Stimulated activated CD8-positive, alpha-beta memory T cell treated with anti-CD3 and anti-CD28 coated beads, Interleukin-4, amount 100 ng/mL, for 48 hours (primary cell): Measurements from ENCODE around the gene CREM.
"Not testable (repeated sequence)": the region's sequence is repeated elsewhere in the genome, so short reads cannot be mapped to it uniquely, and the experiment has no call there.

Source experiments
- DNase-seq: peaks from one replicate; pipeline ENCODE4 v3.0.0-alpha.2; 2020

CREM gene

GRCh38 chr10:35126530-35127288 is at the start of gene CREM:
Gene CREM, plus strand, starts transcription at chr10:35126846. Its CDS starts 10,990 bp downstream, at chr10:35137836.
- DNase-seq = peak; percentile 99

- no peak for DNase-seq
These were observed 47.4 kb upstream of the CREM start for GRCh38 chr10:35079265-35079664.

GRCh38 chr10:35079763-35080162 is 46.9 kb upstream of the CREM start:
- DNase-seq = no peak

GRCh38 chr10:35080261-35080660 is 46.4 kb upstream of the CREM start:
- DNase-seq = not testable (repeated sequence)

GRCh38 chr10:35083242-35083641 is 43.4 kb upstream of the CREM start:
- no peak for DNase-seq

GRCh38 chr10:35089611-35090161 is 37.0 kb upstream of the CREM start:
- no peak for DNase-seq

GRCh38 chr10:35090162-35090954 is 36.3 kb upstream of the CREM start, which contains the start of gene CUL2:
Gene CUL2, minus strand, starts transcription at chr10:35090341. Its CDS starts 19,024 bp downstream, at chr10:35071317.
- peak; percentile 95 for DNase-seq

- DNase-seq = no peak
These were observed 34.5 kb upstream of the CREM start for GRCh38 chr10:35091994-35092790.

- DNase-seq = no peak
These were observed 33.8 kb upstream of the CREM start for GRCh38 chr10:35092851-35093250.

- no peak for DNase-seq
These were observed 30.3 kb upstream of the CREM start for GRCh38 chr10:35096312-35096711.

GRCh38 chr10:35097510-35097909 is 29.1 kb upstream of the CREM start:
- DNase-seq = no peak

GRCh38 chr10:35103882-35104281 is 22.8 kb upstream of the CREM start:
- DNase-seq = no peak

- DNase-seq = no peak
These were observed 14.1 kb upstream of the CREM start for GRCh38 chr10:35112571-35112970.

- no peak for DNase-seq
These were observed 7.3 kb upstream of the CREM start for GRCh38 chr10:35119378-35119777.

- no peak for DNase-seq
These were observed 2.1 kb upstream of the CREM start for GRCh38 chr10:35124540-35124939.

- no peak for DNase-seq
These were observed 550 bp upstream of the CREM start for GRCh38 chr10:35126062-35126529.

GRCh38 chr10:35127289-35127891 is 744 bp downstream of the CREM start:
- peak; percentile 81 for DNase-seq

- no peak for DNase-seq
These were observed 2.6 kb downstream of the CREM start for GRCh38 chr10:35129185-35129674.

- no peak for DNase-seq
These were observed 4.0 kb downstream of the CREM start for GRCh38 chr10:35130663-35131062.

- no peak for DNase-seq
These were observed 6.1 kb downstream of the CREM start for GRCh38 chr10:35132727-35133126.

- DNase-seq = no peak
These were observed 6.9 kb downstream of the CREM start for GRCh38 chr10:35133586-35133985.

GRCh38 chr10:35135861-35136260 is 9.2 kb downstream of the CREM start:
- no peak for DNase-seq
